HG03342 (cell line): ENCODE data around the gene KCNMA1.
A peak's percentile ranks its signal among the peaks of the same experiment; 100 is the strongest.

Source experiments
- ATAC-seq: cut with Tn5 transposase; IDR thresholded peaks from one replicate; pipeline ENCODE4 v1.9.1; 2021; ENCODE audit warnings: mild to moderate bottlenecking, moderate library complexity; ENCODE audit not compliant: unreplicated experiment

Gene KCNMA1

GRCh38 chr10:77041636-77042258 is 595.9 kb downstream of the KCNMA1 start:
- no peak for ATAC-seq

- ATAC-seq = no peak
These were observed 599.2 kb downstream of the KCNMA1 start for GRCh38 chr10:77038407-77038806.

DNA sequence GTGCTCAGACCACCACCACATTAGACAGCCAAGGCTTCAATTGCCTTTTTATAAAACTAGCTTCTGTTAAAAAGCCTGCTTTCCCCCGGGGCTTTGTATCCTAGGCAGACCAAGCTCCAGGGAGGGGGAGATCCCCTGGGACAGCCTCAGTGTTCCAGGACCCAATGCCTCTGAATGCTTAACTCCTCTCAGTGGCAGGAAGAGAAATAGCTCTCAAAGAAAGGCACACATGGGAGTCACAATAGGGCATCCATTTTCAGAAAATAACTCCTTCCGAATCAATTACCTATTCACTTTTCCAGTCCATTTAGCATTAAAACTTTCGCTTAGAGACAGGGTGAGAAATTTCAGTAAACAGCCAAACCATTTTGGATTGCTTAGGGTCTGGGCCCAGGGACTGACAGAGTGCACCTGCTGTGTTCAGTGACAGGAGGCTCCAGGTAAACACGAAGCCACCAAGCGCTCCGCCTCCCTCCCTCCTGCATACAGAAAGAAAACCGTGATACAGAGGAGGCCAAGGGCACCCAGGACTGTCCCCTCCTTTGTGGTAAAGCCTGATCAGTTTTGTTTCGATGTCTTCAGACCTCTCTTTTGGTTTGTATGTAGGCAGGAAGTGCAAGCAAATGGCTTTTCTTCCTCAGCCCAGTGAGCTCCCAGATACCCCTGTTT is 599.7 kb downstream of the KCNMA1 start:
- no peak for ATAC-seq

DNA sequence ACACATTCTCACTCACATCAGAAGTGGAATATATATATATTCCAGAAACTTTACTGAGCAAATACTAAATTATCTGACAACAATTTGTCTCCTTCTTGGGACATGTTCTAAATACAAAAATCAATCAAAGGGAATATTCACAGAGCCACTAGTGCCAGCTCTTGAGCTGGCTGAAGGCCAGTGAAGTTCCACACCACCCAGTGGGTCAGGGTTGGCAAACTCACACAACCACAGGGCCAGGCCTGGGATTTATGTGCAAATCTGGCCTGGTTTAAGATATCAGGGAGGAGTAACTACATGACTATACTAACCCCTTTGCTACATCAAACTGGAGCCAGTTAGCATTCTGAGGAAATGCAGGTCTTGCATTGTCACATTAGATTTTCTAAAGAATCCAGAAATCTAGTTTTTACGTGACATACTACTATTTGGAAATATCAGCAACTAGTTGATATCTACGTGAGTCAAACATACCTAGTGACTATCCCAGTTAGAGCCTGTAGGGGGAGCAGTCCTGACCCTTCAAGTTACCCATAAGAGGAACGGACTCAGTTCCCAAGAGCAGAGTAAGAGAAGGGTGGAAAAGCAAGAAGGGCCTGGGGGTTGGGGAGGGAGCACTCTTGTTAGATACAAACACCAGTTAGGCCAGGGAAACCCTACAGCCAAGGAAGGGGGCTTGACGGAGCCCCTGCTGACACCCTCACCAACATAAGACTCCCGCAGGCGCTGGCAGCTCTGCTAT is 600.4 kb downstream of the KCNMA1 start:
- ATAC-seq = peak; percentile 69

- no peak for ATAC-seq
These were observed 601.3 kb downstream of the KCNMA1 start for GRCh38 chr10:77036276-77036675.

DNA sequence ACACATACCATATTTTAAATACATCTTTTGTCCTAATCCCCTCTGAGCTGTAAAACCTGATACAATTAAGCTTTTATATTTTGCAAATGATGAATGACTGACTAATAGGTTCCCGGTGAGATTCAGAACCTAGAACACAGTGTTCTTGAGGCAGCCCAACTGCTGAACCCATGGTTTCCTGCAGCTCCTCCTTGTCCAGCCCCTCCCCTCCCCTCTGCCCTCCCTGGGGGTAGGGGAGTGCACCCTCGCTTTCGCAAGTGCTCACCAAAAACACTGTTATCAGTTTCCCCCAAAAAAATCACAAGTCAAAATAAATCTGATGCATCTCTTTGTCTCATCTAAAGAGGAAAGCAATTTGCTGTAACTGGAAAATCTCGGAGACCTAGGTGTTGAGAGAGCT is 602.8 kb downstream of the KCNMA1 start:
- no peak for ATAC-seq

DNA sequence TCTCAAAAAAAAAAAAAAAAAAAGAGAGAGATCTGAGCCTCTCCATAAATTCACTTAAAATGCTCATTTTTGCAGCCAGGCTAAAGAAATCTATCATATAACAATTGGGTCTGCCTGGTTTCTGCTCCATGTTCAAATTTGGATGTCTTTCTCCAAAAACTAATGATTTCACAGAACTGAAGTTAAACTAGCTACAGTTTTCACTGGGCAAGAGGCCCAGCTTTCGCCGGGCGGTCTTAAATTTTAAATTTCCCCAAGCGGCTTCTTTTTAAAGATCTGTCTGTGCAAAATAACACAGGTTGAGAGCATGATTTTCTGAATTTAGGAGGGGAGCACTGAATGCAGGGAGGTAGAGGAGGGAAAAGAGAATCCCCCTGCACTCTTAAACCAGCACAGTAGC is 603.4 kb downstream of the KCNMA1 start:
- ATAC-seq = no peak

- no peak for ATAC-seq
These were observed 605.4 kb downstream of the KCNMA1 start for GRCh38 chr10:77032188-77032570.

DNA sequence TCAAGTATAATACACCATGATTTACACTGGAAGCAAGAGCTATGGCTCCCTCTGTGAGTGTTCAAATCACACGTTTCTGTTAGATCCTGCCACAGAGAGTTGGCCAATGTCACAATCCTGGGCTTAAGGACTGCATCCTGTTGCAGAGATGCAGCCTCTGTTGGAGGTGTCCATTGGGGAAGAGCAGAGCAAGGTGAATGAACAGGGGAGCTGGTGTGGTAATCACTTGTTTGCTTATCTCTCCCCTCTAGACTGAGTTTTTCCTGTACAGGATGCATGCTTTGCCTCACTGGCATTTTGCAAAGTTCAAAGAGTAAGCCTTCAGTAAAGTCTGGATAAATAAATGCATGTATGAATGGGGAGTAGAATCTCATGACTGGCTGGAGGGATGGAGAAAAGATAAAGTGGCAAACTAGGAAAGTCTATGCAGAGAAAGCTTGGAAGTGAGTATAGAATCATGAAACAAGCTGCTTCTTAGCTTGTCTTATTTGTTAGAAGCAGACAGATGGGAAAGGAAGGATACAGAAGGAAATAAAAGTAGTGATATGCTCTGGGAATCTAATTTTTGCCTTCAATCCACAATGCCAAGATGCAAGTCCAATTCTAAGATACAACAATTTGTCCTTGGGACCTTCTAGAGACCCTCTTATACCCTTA is 605.9 kb downstream of the KCNMA1 start:
- no peak for ATAC-seq

DNA sequence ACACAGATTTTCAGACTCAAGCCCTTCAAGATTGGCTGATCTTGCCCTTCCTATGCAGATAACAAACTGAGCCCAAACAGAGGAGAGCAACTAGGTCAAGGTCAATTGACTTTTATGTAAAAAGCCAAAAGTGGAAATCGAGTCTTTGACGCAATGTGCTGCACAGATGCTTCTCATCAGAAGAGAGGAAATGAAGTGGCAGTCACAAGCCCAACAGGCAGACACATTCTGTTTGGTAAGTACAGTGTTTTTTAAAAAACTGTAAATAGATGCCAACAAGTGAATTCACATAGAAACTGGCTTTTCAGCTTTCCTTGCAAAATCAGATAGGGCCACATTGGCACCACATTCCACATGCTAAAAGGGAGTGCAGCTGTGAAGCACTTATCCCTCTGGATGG is 606.6 kb downstream of the KCNMA1 start:
- ATAC-seq = no peak

GRCh38 chr10:77029777-77030717 is 607.6 kb downstream of the KCNMA1 start:
- no peak for ATAC-seq

DNA sequence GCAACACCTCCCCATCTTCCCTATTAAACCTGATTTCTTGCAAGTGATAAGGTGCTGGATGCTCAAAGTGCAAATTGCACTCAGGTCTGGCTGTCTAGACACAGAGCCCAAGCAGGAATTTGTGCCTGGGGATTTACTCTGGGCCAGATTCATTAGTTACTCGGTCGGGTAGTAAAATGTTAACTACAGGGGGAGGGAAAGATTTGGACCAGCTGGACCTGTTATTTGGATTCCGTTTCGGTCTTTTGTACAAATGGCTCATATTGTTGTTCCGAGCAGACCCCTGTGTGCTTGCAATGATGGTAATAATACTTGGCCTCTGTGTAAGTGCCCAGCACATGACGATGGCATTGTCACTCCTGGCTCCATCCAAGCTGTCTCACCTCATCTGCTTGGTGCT is 609.6 kb downstream of the KCNMA1 start:
- ATAC-seq = no peak

- peak; percentile 86 for ATAC-seq
These were observed 610.0 kb downstream of the KCNMA1 start for GRCh38 chr10:77027576-77027975.

- no peak for ATAC-seq
These were observed 610.5 kb downstream of the KCNMA1 start for GRCh38 chr10:77027141-77027540.

DNA sequence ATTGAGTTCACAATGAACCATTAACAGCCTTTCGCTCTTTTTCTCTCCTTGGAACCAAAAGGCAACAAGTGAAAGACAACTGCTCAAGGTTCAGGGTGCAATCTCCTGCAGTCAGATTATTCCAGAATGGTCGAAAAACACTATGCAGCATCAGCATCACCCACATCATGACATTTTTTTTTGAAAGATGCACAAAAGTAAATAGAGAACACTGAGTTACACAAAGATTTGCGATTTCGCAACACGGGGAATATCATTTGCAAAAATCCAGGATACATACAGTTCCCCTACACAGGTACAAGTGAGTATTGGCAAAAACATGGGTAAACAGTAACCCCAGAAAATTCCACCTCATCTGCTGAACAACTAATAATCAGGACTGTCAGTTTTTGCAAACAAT is 611.5 kb downstream of the KCNMA1 start:
- ATAC-seq = no peak

DNA sequence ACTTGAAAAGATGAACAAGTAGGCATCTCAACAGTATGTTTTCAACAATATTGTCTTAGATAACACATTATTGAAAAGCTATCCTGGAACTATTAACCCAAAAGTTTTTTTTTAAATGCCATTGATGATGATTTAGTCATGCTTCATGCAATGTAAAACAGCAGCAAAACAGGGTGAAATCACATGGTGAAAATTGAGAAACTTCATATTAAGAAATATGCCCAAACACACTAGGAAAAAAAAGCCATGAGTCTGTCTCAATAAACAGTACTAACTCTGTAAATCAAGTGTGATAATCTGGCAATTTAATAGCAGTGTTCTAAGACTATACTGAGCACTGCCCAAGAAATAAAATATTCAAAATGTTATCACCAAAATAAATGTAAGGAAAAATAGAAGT is 613.1 kb downstream of the KCNMA1 start:
- no peak for ATAC-seq

- no peak for ATAC-seq
These were observed 614.2 kb downstream of the KCNMA1 start for GRCh38 chr10:77023396-77023795.

DNA sequence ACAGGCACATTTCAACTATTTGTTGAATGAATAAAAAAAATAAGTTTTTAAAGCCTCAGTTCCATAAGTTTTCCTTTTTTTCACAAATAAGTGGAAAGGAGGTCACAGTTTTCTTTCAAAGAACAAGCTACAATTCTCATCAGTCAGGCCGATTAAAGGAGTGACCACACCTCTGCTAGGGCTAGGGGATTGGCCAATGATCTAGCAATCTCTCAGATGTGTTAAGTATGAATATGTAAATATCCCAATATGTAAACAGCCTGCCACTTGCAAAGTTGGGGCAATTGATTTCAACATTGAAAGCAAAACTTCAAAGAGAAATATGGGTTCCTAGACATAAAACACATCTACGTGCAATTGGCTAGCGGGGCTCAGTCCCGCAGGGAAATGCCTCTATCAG is 614.9 kb downstream of the KCNMA1 start:
- ATAC-seq = no peak

GRCh38 chr10:77021966-77022490 is 615.6 kb downstream of the KCNMA1 start:
- no peak for ATAC-seq

- no peak for ATAC-seq
These were observed 617.1 kb downstream of the KCNMA1 start for GRCh38 chr10:77020426-77021040.
